ENCODE results near the gene FN1.

GRCh38 chr2:215403441-215404347, 32.2 kb downstream of the FN1 start:
- no peak for TF ChIP-seq CTCF (IDR thresholded peaks at IDR 0.05)
- TF ChIP-seq POLR2A (IDR thresholded peaks at IDR 0.05): no peak
- TF ChIP-seq POLR2AphosphoS5 (IDR thresholded peaks at IDR 0.05): no peak
- TF ChIP-seq EP300 (IDR thresholded peaks at IDR 0.05): no peak
